ENCODE data around the gene TTLL3.

DNA sequence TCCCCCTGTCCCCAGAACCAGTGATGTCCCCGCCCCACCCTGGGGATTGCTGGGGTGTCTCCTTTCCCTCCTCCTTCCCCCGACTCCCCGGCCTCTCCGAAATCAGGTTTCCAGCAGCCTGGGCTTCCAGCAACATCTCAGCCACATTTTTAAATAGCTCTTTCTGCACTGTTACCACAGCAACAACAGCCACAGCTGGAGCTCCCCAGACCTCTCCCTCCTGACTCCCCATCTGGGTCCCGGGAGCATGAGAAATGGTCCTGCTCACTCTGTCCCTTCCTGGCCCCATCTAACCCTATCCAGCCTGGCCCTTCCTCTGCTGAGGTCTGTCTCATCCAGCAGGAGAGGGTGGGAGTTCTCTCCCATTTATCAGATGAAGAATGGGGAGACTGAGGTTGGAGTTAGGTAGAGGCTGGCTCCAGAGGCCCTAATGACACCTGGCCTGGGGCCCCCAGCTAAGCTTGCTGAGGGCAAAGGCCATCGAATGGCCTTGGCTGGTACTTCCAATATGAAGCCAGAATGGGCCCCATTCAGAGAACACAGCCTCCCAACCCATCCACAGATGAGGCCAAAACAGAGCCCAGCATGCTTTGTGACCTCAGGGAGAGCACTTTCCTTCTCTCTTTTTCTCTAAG is 41.8 kb upstream of the TTLL3 start:
- no peak for TF ChIP-seq CTCF (IDR thresholded peaks at IDR 0.05; ENCODE audit: low read depth, low read length)
- no peak for TF ChIP-seq EZH2phosphoT487 (IDR thresholded peaks at IDR 0.05; ENCODE audit: low read depth)
